ENCODE data around the gene OR6A2. TPM values are rescaled to one million over a fixed set of nuclear protein-coding genes. Genes with fewer than 3 reads are reported as not detected.

Gene OR6A2
- total and polyA plus RNA-seq, 10 of the 15 experiments (the other 5 are each of a cell fraction or from before 2014, with no cell fraction given), result 0.04 to 0.17 TPM; not detected in 8

DNA sequence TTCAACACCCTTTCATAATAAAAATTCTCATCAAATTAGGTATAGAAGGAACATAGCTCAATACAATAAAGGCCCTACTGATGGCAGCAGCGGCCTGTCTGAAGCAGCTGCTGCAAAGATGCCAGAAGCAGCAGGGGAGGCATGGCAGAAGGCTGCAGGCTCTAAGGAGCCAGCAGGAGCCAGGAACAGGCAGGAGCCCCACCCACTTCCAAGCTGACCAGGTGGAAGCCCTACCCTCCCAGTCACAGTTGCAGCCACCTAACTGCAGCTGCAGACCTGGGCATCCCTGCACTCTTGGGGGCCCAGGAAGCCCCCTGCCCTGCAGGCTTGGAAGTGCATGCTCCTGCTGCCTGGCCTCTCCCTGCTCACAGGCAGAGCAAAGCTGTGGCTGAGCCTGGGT lies 18.2 kb upstream of the OR6A2 start (continued):
- TF ChIP-seq, protein P1, sequence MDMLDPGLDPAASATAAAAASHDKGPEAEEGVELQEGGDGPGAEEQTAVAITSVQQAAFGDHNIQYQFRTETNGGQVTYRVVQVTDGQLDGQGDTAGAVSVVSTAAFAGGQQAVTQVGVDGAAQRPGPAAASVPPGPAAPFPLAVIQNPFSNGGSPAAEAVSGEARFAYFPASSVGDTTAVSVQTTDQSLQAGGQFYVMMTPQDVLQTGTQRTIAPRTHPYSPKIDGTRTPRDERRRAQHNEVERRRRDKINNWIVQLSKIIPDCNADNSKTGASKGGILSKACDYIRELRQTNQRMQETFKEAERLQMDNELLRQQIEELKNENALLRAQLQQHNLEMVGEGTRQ (IDR thresholded peaks at IDR 0.05; ENCODE audit: borderline replicate concordance, low read depth, low read length), result no peak
- no peak for TF ChIP-seq EP300 (IDR thresholded peaks at IDR 0.05; ENCODE audit: borderline replicate concordance in 1 of 2, control insufficient read depth in 1 of 2, low read depth in 2 of 2, low read length in 2 of 2)
- TF ChIP-seq KAT2A (conservative IDR thresholded peaks at IDR 0.05; ENCODE audit: control insufficient read depth, low read depth, low read length), result no peak
- no peak for TF ChIP-seq USF1 (IDR thresholded peaks at IDR 0.05; ENCODE audit: borderline replicate concordance, extremely low read length, insufficient read depth, low read depth, low read length)
- TF ChIP-seq IKZF2 (IDR thresholded peaks at IDR 0.05), result no peak
- TF ChIP-seq, protein P2, sequence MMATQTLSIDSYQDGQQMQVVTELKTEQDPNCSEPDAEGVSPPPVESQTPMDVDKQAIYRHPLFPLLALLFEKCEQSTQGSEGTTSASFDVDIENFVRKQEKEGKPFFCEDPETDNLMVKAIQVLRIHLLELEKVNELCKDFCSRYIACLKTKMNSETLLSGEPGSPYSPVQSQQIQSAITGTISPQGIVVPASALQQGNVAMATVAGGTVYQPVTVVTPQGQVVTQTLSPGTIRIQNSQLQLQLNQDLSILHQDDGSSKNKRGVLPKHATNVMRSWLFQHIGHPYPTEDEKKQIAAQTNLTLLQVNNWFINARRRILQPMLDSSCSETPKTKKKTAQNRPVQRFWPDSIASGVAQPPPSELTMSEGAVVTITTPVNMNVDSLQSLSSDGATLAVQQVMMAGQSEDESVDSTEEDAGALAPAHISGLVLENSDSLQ (IDR thresholded peaks at IDR 0.05), result no peak
- TF ChIP-seq NR2C1 (IDR thresholded peaks at IDR 0.05), result no peak

- SMC1A ChIA-PET (ENCODE audit: uncharacterized antibody, unreplicated experiment), result no interaction called here
- ATAC-seq (no peak), DNase-seq (ENCODE audit: low read depth, low spot score) (no peak), FAIRE-seq (no peak)
- no peaks in the 10 kb centered on the region for H4K20me1 ChIP-seq (ENCODE audit: control insufficient read depth, insufficient read depth)
- 6% methylated on average over 2 of the region's 2 CpGs for WGBS (ENCODE audit: insufficient coverage, insufficient replicate concordance, low lambda C conversion rate, missing lambda C conversion rate)
- RAD21 ChIA-PET (ENCODE audit: unreplicated experiment), result no interaction called here
- H2AFZ ChIP-seq (ENCODE audit: control insufficient read depth, low read depth, low read length), result no peak overlapping the region
- no peaks in the 10 kb centered on the region for H3K4me1 ChIP-seq (ENCODE audit: control insufficient read depth, insufficient read depth, low read length)
- H3K4me3 ChIP-seq, result no peak overlapping the region
- POLR2A ChIA-PET, result no interaction called here
- no peaks in the 10 kb centered on the region for H3K79me2 ChIP-seq (ENCODE audit: control insufficient read depth, insufficient read depth, low read length)
- intact Hi-C loops (cut with micrococcal nuclease; ENCODE audit: unreplicated experiment), result loop anchor here (2.0 to 5.0 kb wide), 3 partner anchors 465 to 874 kb away; no protein-coding TSS in a partner anchor
- peaks cover 2% of the 10 kb centered on the region; the same call in 1 of the 3 replicates for H3K9me3 ChIP-seq (replicated peaks; ENCODE audit: control insufficient read depth, insufficient read depth, low read length)
- no peak overlapping the region for H3K4me2 ChIP-seq (ENCODE audit: control insufficient read depth, insufficient read depth)
- H3K9ac ChIP-seq (ENCODE audit: control insufficient read depth, insufficient read depth, low read length), result no peak overlapping the region
- no TSS peak for BruUV-seq (replicated peaks)
- H3K27me3 ChIP-seq (replicated peaks in 1 of 2; ENCODE audit: control insufficient read depth in 2 of 2, insufficient read depth in 2 of 2, low read length in 1 of 2), result no peaks in the 10 kb centered on the region
- H3K36me3 ChIP-seq (ENCODE audit: control insufficient read depth in 2 of 2, insufficient read depth in 2 of 2, low read length in 1 of 2), result no peaks in the 10 kb centered on the region
- in situ Hi-C loops (cut with MboI), result loop anchor here (10.0 kb wide), 1 partner anchor 881 kb away; no protein-coding TSS in a partner anchor
- CTCF ChIA-PET, result interaction anchor here (1.2 to 2.3 kb wide), 3 partner anchors 10 to 76 kb away, joined by 4 to 12 read pairs (median 7); no protein-coding TSS in a partner anchor
- H3K27ac ChIP-seq (ENCODE audit: control insufficient read depth, insufficient read depth), result no peak overlapping the region
- TF ChIP-seq, protein P3, sequence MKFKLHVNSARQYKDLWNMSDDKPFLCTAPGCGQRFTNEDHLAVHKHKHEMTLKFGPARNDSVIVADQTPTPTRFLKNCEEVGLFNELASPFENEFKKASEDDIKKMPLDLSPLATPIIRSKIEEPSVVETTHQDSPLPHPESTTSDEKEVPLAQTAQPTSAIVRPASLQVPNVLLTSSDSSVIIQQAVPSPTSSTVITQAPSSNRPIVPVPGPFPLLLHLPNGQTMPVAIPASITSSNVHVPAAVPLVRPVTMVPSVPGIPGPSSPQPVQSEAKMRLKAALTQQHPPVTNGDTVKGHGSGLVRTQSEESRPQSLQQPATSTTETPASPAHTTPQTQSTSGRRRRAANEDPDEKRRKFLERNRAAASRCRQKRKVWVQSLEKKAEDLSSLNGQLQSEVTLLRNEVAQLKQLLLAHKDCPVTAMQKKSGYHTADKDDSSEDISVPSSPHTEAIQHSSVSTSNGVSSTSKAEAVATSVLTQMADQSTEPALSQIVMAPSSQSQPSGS (IDR thresholded peaks at IDR 0.05; ENCODE audit: low read length), result no peak
- TF ChIP-seq ZNF24 (IDR thresholded peaks at IDR 0.05), result no peak
- TF ChIP-seq JUND (IDR thresholded peaks at IDR 0.05; ENCODE audit: low read depth, low read length), result no peak
- TF ChIP-seq SUZ12 (IDR thresholded peaks at IDR 0.05; ENCODE audit: unreplicated experiment), result no peak
- no peak for TF ChIP-seq MTA2 (IDR thresholded peaks at IDR 0.05; ENCODE audit: low read depth)
- TF ChIP-seq MEF2A (IDR thresholded peaks at IDR 0.05; ENCODE audit: insufficient read depth, low read depth, low read length), result no peak
- no peak for TF ChIP-seq RB1 (IDR thresholded peaks at IDR 0.05; ENCODE audit: borderline replicate concordance)
- TF ChIP-seq CBX3 (IDR thresholded peaks at IDR 0.05; ENCODE audit: borderline replicate concordance, low read depth), result no peak
- no peak for TF ChIP-seq CEBPB (IDR thresholded peaks at IDR 0.05; ENCODE audit: borderline replicate concordance in 1 of 2, low read depth in 2 of 2, low read length in 2 of 2)
- TF ChIP-seq EGR1 (IDR thresholded peaks at IDR 0.05; ENCODE audit: borderline replicate concordance in 1 of 2, low read depth in 2 of 2, low read length in 2 of 2), result no peak
- no peak for TF ChIP-seq ZNF217 (IDR thresholded peaks at IDR 0.05)
- TF ChIP-seq SREBF1 (IDR thresholded peaks at IDR 0.05; ENCODE audit: low read length), result no peak
- TF ChIP-seq CHD1 (IDR thresholded peaks at IDR 0.05; ENCODE audit: low read depth, low read length), result no peak
- no peak for TF ChIP-seq EP300 (IDR thresholded peaks at IDR 0.05; ENCODE audit: borderline replicate concordance in 1 of 2, control insufficient read depth in 1 of 2, low read depth in 2 of 2, low read length in 2 of 2)
Measured at GRCh38 chr11:6813656-6814055, 14.2 kb upstream of the OR6A2 start.
